ENCODE measurements around the gene CISTR.
"Not testable (repeated sequence)": the region's sequence is repeated elsewhere in the genome, so short reads cannot be mapped to it uniquely, and the experiment has no call there.

CISTR gene

GRCh38 chr12:53726341-53726740 lies 25.4 kb downstream of the CISTR start:
- no peak for DNase-seq
- intact Hi-C loops (cut with DNase I), result no loop called here

GRCh38 chr12:53725824-53726223 lies 26.0 kb downstream of the CISTR start:
- DNase-seq, result peak in 1 of 10 donors; percentile 24
- intact Hi-C loops (cut with DNase I), result no loop called here

DNA sequence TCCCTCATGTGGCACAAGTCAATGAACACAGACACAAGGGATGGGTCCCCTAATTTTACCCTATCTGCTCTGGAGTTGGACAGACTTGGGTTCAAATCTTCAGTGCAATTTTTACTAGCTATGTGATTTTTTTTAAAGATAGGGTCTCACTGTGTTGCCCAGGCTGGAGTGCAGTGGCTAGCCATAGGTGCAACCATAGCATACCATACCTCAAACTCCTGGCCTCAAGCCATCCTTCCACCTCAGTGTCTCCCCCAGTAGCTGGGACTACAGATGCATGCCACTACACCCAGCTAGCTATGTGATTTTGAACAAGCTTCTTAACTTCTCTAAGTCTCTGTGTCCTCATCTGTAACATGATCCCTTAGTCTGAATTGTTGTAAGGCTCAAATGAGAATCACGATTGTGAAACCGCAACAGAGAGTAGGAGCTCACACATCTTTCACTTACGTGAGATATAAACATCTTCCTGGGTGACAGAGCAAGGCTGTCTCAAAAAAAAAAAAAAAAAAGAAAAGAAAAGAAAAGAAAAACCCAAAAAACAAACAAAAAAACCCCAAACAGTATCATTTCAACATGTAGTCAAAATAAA lies 29.2 kb downstream of the CISTR start:
- DNase-seq, result peak in 1 of 10 donors; percentile 14
- intact Hi-C loops (cut with DNase I), result no loop called here

DNA sequence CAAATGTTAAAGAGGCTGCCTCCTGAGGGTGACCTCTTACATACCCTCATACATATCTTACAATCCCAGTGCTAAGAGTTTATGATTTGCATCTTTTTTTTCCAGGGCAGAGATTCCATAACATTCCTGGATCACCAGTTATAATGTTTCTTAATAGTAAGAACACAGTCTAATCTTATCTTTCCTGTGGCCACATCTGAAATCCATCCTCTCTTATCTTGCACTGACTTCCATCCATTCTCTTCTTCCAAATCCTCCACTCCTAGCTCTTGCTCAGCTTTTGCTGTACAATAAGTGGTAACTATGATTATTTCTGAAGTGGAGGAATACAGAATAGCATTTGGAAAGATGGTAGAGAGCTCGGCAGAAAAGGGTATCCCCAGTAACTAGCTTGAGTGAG lies 30.8 kb downstream of the CISTR start:
- intact Hi-C loops (cut with DNase I), result no loop called here
- no peak for DNase-seq

GRCh38 chr12:53719649-53720048 lies 32.1 kb downstream of the CISTR start:
- intact Hi-C loops (cut with DNase I), result no loop called here
- DNase-seq, result peak in 1 of 10 donors; percentile 8

DNA sequence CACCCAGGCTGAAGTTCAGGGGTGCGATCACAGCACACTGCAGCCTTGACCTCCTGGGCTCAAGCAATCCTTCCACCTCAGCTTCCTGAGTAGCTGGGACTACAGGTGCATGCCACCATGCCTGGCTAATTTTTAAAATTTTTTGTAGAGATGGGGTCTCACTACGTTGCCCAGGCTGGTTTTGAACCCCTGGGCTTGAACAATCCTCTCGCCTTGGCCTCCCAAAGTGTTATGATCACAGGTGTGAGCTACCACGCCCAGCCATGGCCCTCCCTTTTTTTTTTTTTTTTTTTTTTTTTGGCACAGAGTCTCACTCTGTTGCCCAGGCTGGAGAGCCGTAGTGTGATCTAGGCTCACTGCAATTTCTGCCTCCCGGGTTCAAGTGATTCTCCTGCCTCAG lies 33.2 kb downstream of the CISTR start:
- intact Hi-C loops (cut with DNase I), result not testable (repeated sequence)
- DNase-seq, result peak in 1 of 10 donors; percentile 1

DNA sequence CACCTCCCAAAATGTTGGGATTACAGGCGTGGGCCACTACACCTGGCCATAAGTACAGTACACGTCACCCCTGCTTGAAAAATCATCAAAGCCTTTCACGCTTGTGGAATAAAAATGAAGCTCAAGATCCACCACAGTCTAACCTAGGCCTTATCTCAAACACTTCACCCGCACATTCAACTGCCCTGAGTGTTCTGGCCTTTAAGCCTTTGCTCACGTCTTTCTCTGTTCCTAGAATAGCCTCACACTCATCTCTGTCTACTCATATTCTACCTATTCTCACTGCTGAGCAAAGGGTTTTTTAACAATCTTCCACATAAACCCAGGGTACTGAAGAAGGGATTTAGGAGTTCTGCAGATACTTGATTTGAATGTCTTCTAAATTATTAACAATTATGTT lies 34.5 kb downstream of the CISTR start:
- intact Hi-C loops (cut with DNase I), result no loop called here
- DNase-seq, result peak in 1 of 10 donors; percentile 6

GRCh38 chr12:53714004-53714403 lies 37.8 kb downstream of the CISTR start:
- intact Hi-C loops (cut with DNase I), result no loop called here
- peak in 1 of 10 donors; percentile 70 for DNase-seq

GRCh38 chr12:53713516-53713915 lies 38.3 kb downstream of the CISTR start:
- intact Hi-C loops (cut with DNase I), result no loop called here
- peak in 1 of 10 donors; percentile 38 for DNase-seq

DNA sequence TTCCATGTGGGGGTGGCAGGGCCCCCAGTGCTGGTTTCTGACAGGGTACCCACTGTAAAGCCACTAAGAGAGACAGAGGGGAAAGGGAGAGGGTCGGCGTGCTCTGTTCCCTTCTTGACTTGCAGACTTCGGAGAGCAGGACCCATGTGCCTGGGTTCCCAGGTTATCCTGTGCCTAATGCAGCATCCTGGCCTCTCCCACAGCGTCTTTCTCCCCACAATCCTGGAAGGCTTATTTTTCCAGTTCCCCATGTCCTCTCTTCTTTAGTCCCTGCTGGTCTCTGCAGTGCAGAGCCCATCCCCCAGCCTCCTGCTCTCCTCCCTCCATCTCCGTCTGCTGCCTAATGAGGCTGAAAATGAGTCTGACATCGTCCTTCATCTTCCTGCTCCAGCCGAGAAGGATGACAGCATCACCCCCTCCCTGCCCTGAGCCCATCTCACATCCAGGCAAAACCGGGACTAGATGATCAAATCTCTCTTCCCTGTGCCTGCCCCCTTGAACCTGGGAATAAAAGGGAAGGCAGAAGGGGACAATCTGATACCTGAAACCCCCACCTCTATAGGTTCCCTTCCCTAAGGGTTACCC lies 39.6 kb downstream of the CISTR start:
- peak in 2 of 10 donors; percentile 35 to 89 for DNase-seq
- intact Hi-C loops (cut with DNase I), result no loop called here

DNA sequence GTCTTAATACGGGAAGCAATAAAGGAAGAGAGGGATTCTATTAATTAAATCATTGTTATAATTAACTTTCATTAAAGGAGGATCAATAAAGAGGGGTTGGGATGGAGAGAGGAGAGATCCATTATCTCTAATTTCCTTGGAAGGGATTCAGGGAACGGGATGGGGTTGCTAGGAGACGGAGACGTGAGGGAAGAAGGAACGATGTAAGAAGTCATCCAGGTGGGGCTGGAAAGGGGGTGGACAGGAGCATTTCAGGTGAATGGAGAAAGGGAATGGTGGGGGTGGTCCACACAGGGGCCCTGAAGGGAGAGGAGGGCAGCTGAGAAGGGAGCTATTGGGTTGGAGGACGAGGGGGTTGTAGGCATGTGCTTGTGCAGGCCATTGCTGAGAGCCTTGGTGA lies 41.7 kb downstream of the CISTR start:
- DNase-seq, result peak in 1 of 10 donors; percentile 43
- intact Hi-C loops (cut with DNase I), result no loop called here

- DNase-seq, result peak in 1 of 10 donors; percentile 73
- intact Hi-C loops (cut with DNase I), result no loop called here
Measured at GRCh38 chr12:53709671-53710070, 42.1 kb downstream of the CISTR start.

- DNase-seq, result no peak
- intact Hi-C loops (cut with DNase I), result no loop called here
Measured at GRCh38 chr12:53706080-53706479, 45.7 kb downstream of the CISTR start.

DNA sequence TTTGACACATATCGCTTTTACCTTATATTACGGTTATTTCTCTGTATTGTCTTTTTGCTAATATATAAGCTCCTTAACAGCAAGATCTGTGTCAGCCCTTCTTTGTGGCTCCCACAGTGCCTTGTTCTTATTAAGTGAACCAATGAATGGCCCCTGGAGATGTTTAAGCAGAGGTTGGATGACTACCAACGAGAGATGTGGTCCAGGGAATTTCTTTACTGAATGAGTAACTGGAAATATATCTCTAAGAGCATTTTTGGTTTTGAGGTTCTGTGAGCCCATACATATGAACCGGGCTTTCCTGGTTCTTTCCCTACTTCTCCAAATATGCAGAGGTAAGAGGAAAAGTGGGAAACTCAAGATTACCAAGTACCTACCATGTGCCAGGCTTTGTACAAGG lies 48.0 kb downstream of the CISTR start:
- no peak for DNase-seq
- intact Hi-C loops (cut with DNase I), result no loop called here

- peak; percentile 77 to 98 (median 88) for DNase-seq
- intact Hi-C loops (cut with DNase I), result loop anchor here (1.0 kb wide), 1 partner anchor 42 kb away; no protein-coding TSS in a partner anchor
Measured at GRCh38 chr12:53701518-53702264, 50.1 kb downstream of the CISTR start.

GRCh38 chr12:53700567-53700966 lies 51.2 kb downstream of the CISTR start:
- intact Hi-C loops (cut with DNase I), result no loop called here
- peak in 4 of 10 donors; percentile 44 to 88 (median 52) for DNase-seq

DNA sequence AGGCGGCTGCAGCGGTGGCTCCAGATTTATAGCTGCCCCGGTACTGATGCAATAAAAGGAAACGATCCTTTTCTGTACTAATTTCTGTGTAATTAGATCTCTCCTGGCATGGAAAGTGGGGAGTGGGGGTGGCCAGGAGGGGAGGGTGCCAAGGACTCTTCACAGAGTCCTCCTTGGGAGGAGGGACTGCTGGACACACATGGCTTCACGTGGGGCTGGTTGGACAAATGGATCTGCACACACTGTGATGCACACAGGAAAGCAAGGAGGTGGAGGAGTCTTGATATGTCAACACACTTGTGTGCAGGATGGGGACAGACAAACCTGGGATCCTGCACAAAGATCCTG lies 52.1 kb downstream of the CISTR start:
- intact Hi-C loops (cut with DNase I), result no loop called here
- peak in 1 of 10 donors; percentile 48 for DNase-seq

GRCh38 chr12:53698948-53699677 lies 52.7 kb downstream of the CISTR start:
- peak in 1 of 10 donors; percentile 33 for DNase-seq
- intact Hi-C loops (cut with DNase I), result no loop called here

DNA sequence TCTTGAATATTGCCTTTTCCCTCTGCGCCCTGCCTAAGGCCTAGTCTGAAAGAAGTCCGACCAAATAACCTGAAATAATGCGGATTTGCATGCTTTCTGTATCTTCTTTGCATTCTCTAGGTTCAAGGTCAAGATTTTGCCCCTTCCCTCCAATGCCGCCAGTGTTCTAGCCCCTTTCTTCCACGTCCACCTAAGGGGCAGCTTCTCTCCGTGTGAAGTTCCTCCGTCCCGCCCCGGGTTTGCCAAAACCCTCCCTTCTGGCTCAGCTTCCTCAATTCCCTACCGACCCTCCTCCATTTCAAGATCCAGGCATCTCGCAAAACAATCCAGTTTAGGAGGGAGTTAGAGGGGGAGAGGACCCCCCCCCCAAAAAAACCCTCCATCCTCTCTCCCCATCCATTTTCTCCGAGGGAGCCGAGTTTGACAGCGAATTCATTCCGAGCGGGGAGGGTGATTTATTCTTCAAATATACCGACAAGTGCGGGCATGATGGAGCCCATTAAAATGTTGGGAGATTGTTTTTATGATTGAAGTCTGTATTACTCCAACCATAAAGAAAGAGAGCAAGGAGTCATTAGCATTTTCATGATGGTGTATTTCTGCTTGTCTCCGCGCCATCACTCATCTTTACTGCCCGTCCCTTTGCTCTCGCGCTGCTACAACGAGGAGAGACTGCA lies 55.0 kb downstream of the CISTR start:
- no peak for DNase-seq
- intact Hi-C loops (cut with DNase I), result no loop called here

All from posterior cingulate gyrus (tissue), 11 donors.